Activated CD4-positive, alpha-beta memory T cell treated with anti-CD3 and anti-CD28 coated beads for 36 hours (primary cell): Measurements from ENCODE around the gene SCN3A. TPM values are rescaled to one million over a fixed set of nuclear protein-coding genes. Genes with fewer than 3 reads are reported as not detected.

ENCODE experiments used
- CTCF ChIA-PET: fragments of 350-600 bp; sonication (Branson Sonifier 250); formaldehyde crosslinking; loops from one replicate; lab custom pipeline; 2021; ENCODE audit warnings: antibody characterized with exemption, inconsistent platforms; lab: Charles Lee
- POLR2A ChIA-PET: fragments of 350-600 bp; sonication (Branson Sonifier 250); formaldehyde crosslinking; loops from one replicate; lab custom pipeline; 2021; ENCODE audit warnings: antibody characterized with exemption; lab: Charles Lee
- DNase-seq: peaks from one replicate; pipeline ENCODE4 v3.0.0-alpha.2; 2020
- H3K27ac Mint-ChIP-seq: one replicate; pipeline ENCODE4 v1.8.0; 2021; ENCODE audit warnings: mixed read lengths
- H3K27me3 Mint-ChIP-seq: one replicate; pipeline ENCODE4 v1.8.0; 2021; ENCODE audit warnings: mixed read lengths
- H3K36me3 Mint-ChIP-seq: one replicate; pipeline ENCODE4 v1.8.0; 2021; ENCODE audit warnings: mixed read lengths
- H3K4me1 Mint-ChIP-seq: one replicate; pipeline ENCODE4 v1.8.0; 2021; ENCODE audit warnings: low read depth, mixed read lengths
- H3K4me3 Mint-ChIP-seq: one replicate; pipeline ENCODE4 v1.8.0; 2021; ENCODE audit warnings: mild to moderate bottlenecking, mixed read lengths
- H3K9me3 Mint-ChIP-seq: one replicate; pipeline ENCODE4 v1.8.0; 2021; ENCODE audit warnings: mixed read lengths
- intact Hi-C: fragments of 100-400 bp; cut with micrococcal nuclease; formaldehyde crosslinking; loops from one replicate; pipeline ENCODE4 v1.15.1; 2023
- total RNA-seq, 2 experiments: library from RNA; stranded (reverse); gene quantifications; one replicate each; pipeline ENCODE4 v1.2.3, GENCODE V29; 2021

SCN3A gene
- total RNA-seq, 2 experiments from 2014 or later = not detected

DNA sequence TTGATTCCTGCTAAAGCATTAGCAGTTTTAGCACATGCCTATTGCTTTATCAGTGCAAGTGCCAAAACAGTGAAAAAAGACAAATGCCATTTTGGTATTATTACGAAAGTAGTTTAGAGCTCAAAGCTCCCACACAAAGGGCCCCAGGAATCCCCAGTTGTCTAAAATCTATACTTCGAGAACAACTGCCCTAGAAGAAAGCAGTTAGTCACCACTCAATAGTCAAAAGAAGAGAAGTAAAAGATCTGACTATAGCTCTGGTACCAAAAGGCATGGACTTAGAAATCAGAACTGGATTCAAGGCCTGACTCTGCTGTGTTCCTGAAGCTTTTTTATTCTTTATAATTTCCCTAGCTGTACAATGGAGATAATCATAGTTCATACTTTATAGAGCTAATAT, 21.8 kb downstream of the SCN3A start:
- H3K36me3 Mint-ChIP-seq = no peaks in the 10 kb centered on the region
- H3K27ac Mint-ChIP-seq = no peak overlapping the region
- DNase-seq = no peak
- intact Hi-C loops = no loop called here
- peaks cover 4% of the 10 kb centered on the region for H3K27me3 Mint-ChIP-seq
- no peaks in the 10 kb centered on the region for H3K9me3 Mint-ChIP-seq
- H3K4me1 Mint-ChIP-seq = no peaks in the 10 kb centered on the region
- H3K4me3 Mint-ChIP-seq = no peak overlapping the region
- ChIA-PET POLR2A (no interaction called here), CTCF (no interaction called here)

DNA sequence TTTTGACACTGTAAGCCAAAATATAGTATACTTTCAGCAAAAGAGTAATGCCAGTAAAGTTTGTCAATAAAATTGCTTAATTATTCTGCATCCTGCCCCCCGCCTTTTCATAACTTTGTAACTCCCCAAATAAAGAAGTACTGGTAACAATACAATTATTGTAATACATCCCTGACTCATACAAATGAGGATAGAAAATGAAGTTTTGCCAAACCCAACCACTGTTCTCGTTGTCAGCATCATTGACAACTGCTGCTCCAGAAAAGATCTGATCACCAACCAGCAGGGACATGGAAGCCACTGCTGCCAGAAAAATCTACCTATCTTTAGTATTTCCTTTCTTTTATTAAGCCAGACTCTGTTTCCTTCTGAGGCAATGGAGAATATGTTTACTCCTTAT, 27.1 kb downstream of the SCN3A start:
- Mint-ChIP-seq H3K27me3 (peaks cover 4% of the 10 kb centered on the region), H3K4me3 (no peak overlapping the region), H3K4me1 (no peaks in the 10 kb centered on the region), H3K36me3 (no peaks in the 10 kb centered on the region), H3K27ac (no peak overlapping the region), H3K9me3 (no peaks in the 10 kb centered on the region)
- POLR2A ChIA-PET = no interaction called here
- no peak for DNase-seq
- CTCF ChIA-PET = no interaction called here
- intact Hi-C loops = no loop called here

- no peaks in the 10 kb centered on the region for H3K27me3 Mint-ChIP-seq
- H3K27ac Mint-ChIP-seq = no peak overlapping the region
- H3K4me1 Mint-ChIP-seq = no peaks in the 10 kb centered on the region
- intact Hi-C loops = no loop called here
- DNase-seq = no peak
- H3K4me3 Mint-ChIP-seq = no peak overlapping the region
- ChIA-PET CTCF (no interaction called here), POLR2A (no interaction called here)
- H3K36me3 Mint-ChIP-seq = no peaks in the 10 kb centered on the region
- no peaks in the 10 kb centered on the region for H3K9me3 Mint-ChIP-seq
Measured at GRCh38 chr2:165173215-165173614, 30.6 kb downstream of the SCN3A start.

GRCh38 chr2:165164201-165164600, 39.6 kb downstream of the SCN3A start:
- no peak overlapping the region for H3K27ac Mint-ChIP-seq
- no peaks in the 10 kb centered on the region for H3K36me3 Mint-ChIP-seq
- H3K9me3 Mint-ChIP-seq = no peaks in the 10 kb centered on the region
- POLR2A ChIA-PET = no interaction called here
- H3K27me3 Mint-ChIP-seq = no peaks in the 10 kb centered on the region
- no peaks in the 10 kb centered on the region for H3K4me1 Mint-ChIP-seq
- no peak for DNase-seq
- intact Hi-C loops = no loop called here
- CTCF ChIA-PET = no interaction called here
- no peak overlapping the region for H3K4me3 Mint-ChIP-seq

DNA sequence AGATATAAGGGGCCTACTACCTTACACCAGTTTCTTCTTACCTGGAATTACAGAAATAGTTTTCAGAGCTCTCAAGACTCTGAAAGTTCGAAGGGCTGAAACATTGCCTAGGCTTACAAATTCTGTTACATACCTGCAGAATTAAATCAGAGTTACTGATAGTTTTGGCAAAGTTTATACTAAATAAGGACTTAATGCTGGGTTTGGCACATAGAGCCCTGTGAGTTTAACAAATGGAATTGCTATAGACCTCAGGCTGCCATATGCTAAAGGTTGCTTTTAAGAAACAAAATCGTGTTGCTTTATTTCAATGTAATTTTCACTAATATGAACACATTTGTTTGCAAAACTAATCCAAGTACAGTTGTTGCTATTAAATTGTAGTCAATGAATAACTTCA, 40.1 kb downstream of the SCN3A start:
- no peak overlapping the region for H3K4me3 Mint-ChIP-seq
- CTCF ChIA-PET = no interaction called here
- intact Hi-C loops = no loop called here

DNA sequence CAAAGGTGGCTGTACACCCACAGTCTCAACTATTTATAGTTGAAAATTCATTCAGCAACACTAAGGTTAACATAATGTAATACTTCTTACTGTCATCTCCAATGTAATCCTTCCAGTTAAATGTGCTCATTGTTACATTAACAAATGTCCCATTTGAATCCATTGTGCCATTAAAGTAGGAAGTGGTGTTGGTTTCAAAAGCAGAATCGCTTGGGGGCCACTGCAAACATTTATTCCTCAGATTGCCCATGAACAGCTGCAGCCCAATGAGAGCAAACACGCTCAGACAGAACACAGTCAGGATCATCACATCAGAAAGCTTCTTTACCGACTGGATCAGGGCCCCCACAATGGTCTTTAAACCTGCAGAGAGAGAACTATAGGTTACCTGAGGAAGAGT, 41.4 kb downstream of the SCN3A start:
- no peak for DNase-seq
- Mint-ChIP-seq H3K27ac (no peak overlapping the region), H3K9me3 (no peaks in the 10 kb centered on the region), H3K27me3 (no peaks in the 10 kb centered on the region), H3K36me3 (no peaks in the 10 kb centered on the region), H3K4me3 (no peak overlapping the region), H3K4me1 (no peaks in the 10 kb centered on the region)
- POLR2A ChIA-PET = no interaction called here
- intact Hi-C loops = no loop called here
- CTCF ChIA-PET = no interaction called here

More for the DNA sequence above, 40.1 kb downstream of the SCN3A start:
- POLR2A ChIA-PET = no interaction called here
- Mint-ChIP-seq H3K4me1 (no peaks in the 10 kb centered on the region), H3K27me3 (no peaks in the 10 kb centered on the region), H3K27ac (no peak overlapping the region), H3K36me3 (no peaks in the 10 kb centered on the region), H3K9me3 (no peaks in the 10 kb centered on the region)
- DNase-seq = no peak

DNA sequence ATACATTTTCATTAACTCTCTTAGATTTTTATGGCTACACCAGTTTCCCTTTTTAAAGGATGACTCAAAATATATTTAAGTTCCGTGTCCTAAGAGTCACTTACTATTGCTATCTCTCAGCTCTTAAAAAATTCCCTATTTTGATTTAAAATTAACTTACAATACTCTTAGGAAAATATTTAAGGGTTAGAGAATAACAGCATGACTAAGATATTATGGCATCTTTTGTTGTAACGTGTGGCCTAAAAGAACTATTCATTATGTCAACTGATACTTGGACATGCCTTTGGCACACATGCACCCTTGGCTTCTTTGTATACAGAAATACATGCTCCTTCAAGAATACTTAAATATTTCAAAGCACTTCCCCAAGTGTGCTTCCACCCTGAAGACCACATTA, 42.3 kb downstream of the SCN3A start:
- Mint-ChIP-seq H3K4me3 (no peak overlapping the region), H3K36me3 (no peaks in the 10 kb centered on the region), H3K9me3 (no peaks in the 10 kb centered on the region), H3K27ac (no peak overlapping the region), H3K27me3 (no peaks in the 10 kb centered on the region), H3K4me1 (no peaks in the 10 kb centered on the region)
- intact Hi-C loops = no loop called here
- DNase-seq = no peak
- POLR2A ChIA-PET = no interaction called here
- CTCF ChIA-PET = no interaction called here

GRCh38 chr2:165157160-165157559, 46.7 kb downstream of the SCN3A start:
- intact Hi-C loops = no loop called here
- H3K36me3 Mint-ChIP-seq = no peaks in the 10 kb centered on the region
- no peaks in the 10 kb centered on the region for H3K27me3 Mint-ChIP-seq
- H3K27ac Mint-ChIP-seq = no peak overlapping the region
- no peaks in the 10 kb centered on the region for H3K4me1 Mint-ChIP-seq
- ChIA-PET POLR2A (no interaction called here), CTCF (no interaction called here)
- DNase-seq = no peak
- H3K4me3 Mint-ChIP-seq = no peak overlapping the region
- H3K9me3 Mint-ChIP-seq = no peaks in the 10 kb centered on the region

DNA sequence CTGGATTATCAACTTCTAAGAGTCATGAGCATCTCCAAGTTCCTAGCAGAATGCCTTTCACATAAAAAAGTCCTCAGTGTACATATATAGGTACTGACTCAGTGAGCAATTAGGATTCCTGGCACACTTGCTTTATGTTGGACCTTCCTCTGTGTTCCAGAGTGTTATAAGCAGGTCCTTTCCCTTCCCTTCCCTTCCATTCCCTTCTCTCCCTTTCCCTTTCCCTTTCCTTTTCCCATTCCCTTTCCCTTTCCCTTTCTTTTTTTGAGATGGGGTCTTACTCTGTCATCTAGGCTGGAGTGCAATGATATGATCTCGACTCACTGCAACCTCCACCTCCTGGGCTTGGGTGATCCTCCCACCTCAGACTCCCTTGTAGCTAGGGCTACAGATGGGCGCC, 48.7 kb downstream of the SCN3A start:
- Mint-ChIP-seq H3K4me3 (no peak overlapping the region), H3K27me3 (no peaks in the 10 kb centered on the region), H3K36me3 (no peaks in the 10 kb centered on the region), H3K4me1 (no peaks in the 10 kb centered on the region), H3K27ac (no peak overlapping the region), H3K9me3 (no peaks in the 10 kb centered on the region)
- POLR2A ChIA-PET = no interaction called here
- intact Hi-C loops = no loop called here
- CTCF ChIA-PET = no interaction called here
- no peak for DNase-seq

DNA sequence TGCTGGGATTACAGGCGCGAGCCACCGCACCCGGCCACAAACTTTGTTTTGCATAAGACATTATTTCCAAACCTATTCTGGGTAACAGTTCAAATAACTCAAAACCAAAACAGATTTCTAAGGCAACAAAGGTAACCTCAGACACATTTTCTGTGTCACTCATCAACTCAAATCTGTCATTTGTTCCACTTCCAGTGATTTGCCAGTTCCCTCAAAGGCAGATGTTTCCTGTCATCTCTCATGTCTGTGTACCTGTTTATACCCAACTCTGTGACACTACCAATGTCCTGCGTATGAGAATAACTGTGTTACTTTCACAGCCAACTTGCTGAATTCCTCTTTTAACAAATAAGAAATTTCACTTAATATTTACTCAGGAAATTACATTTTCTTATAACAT, 54.4 kb downstream of the SCN3A start:
- CTCF ChIA-PET = no interaction called here
- no peak for DNase-seq
- H3K27ac Mint-ChIP-seq = no peak overlapping the region
- H3K9me3 Mint-ChIP-seq = no peaks in the 10 kb centered on the region
- POLR2A ChIA-PET = no interaction called here
- intact Hi-C loops = no loop called here
- H3K4me1 Mint-ChIP-seq = no peaks in the 10 kb centered on the region
- no peaks in the 10 kb centered on the region for H3K36me3 Mint-ChIP-seq
- H3K4me3 Mint-ChIP-seq = no peak overlapping the region
- no peaks in the 10 kb centered on the region for H3K27me3 Mint-ChIP-seq

DNA sequence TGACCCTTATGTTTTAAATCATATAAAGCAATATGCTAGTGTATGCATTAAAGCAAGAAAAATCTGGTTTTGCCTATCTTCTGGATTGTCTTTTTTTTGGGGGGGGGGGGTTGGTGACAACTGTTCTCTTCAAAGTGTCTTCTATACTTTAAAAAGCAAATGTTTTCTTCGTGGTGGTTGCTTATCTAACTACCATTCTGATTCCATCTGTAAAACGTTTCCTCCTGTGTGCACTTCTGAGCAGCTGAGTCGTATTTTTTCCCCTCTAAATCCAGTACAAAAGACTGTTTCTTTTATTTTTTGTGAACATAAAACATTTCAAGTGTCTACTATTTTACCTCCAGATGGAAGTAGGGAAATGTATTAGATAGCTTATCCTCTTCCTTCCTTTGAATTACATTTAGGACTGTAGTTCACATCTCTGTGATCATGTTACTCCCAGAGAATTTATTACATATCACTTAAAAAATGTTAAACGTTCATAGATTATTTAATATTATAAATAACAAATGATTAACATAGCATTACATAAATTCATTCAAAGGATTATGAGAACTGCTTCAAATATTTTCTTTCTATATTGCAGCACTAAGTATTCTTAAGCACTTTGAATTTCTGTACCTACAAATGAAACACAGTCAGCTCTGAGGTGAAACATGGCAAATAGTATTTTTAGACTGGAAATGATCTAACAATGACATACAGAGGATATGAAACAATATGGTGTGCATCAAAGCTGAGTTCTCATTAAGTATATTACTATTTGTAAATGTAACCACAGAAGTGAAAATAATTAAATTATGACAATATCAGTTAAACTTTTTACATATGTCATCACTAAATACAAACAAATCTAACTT, 56.4 kb downstream of the SCN3A start:
- Mint-ChIP-seq H3K27me3 (no peaks in the 10 kb centered on the region), H3K36me3 (no peaks in the 10 kb centered on the region), H3K4me3 (no peak overlapping the region), H3K4me1 (no peaks in the 10 kb centered on the region), H3K9me3 (no peaks in the 10 kb centered on the region), H3K27ac (no peak overlapping the region)
- intact Hi-C loops = no loop called here
- POLR2A ChIA-PET = no interaction called here
- CTCF ChIA-PET = no interaction called here
- no peak for DNase-seq

DNA sequence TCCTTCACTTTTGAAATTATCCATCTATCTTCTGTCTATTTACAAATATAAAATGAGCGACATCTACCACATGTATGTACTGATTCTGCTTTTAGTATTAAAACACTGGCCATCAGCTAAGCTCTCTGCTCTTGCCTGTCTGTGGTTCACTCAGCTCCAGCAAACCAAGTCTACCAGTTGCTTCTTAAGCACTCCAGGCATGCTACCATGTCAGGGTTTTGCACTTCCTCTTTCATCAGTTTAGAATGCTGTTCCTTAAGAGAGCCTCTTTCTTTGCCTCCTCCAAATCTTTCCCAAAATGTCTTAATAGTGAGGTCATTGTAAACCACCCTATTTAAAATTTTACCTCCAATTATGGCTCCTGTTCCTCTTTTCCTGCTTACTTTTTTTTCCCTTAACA, 59.5 kb downstream of the SCN3A start:
- intact Hi-C loops = no loop called here
- DNase-seq = no peak
- no peak overlapping the region for H3K27ac Mint-ChIP-seq
- ChIA-PET POLR2A (no interaction called here), CTCF (no interaction called here)
- no peaks in the 10 kb centered on the region for H3K36me3 Mint-ChIP-seq
- H3K27me3 Mint-ChIP-seq = no peaks in the 10 kb centered on the region
- no peaks in the 10 kb centered on the region for H3K9me3 Mint-ChIP-seq
- H3K4me3 Mint-ChIP-seq = no peak overlapping the region
- no peaks in the 10 kb centered on the region for H3K4me1 Mint-ChIP-seq

DNA sequence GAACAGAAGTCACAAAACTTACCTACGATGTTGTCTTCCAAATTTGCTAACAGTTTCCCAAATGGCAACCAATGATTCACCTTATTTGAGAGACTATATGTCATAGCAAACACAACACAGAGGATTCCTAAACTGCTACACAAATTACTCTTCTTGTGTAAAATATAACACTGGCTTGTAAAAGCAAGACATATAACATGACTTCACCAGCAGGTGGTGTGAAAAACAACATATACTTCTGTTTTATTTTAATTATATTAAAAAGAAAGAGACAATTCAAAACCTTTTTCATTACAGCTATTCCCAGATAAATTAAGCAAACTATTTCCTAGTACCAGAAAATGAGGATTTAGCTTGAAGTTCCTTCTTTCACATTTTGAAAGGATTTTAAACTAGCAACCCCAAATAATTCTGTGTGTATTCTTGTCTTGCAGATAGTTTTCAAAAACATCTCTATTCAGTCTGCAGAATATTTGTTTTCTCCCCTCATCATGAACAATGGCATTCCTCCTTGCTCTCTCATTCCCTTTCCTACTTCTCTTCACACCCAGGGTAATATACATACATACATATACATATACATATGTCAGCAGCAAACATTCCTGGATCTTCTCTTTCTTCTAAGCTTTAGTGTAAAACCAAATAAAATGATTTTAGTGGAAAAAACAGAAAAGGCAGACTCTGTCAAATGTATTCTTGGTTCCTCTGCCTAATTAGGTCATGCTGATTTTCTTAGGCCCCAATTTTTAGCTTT, 62.1 kb downstream of the SCN3A start:
- Mint-ChIP-seq H3K9me3 (no peaks in the 10 kb centered on the region), H3K27ac (no peak overlapping the region)
- intact Hi-C loops = no loop called here

More for the DNA sequence above, 62.1 kb downstream of the SCN3A start:
- ChIA-PET CTCF (no interaction called here), POLR2A (no interaction called here)
- no peak overlapping the region for H3K4me3 Mint-ChIP-seq
- no peaks in the 10 kb centered on the region for H3K27me3 Mint-ChIP-seq
- H3K4me1 Mint-ChIP-seq = no peaks in the 10 kb centered on the region
- H3K36me3 Mint-ChIP-seq = no peaks in the 10 kb centered on the region
- no peak for DNase-seq
